B cell (primary cell): Measurements from ENCODE around the gene POU2F2. TPM values are rescaled to one million over a fixed set of nuclear protein-coding genes. Genes with fewer than 3 reads are reported as not detected.

Experiments
- ATAC-seq: fragments of 200-7000 bp; cut with Tn5 transposase; one replicate; pipeline ENCODE4 v1.10.0; 2021; ENCODE audit warnings: low read depth, mild to moderate bottlenecking, moderate number of reproducible peaks, moderate library complexity
- CTCF ChIA-PET: fragments of 350-600 bp; sonication (Branson Sonifier 250); formaldehyde crosslinking; loops from one replicate; lab custom pipeline; 2021; ENCODE audit warnings: antibody characterized with exemption, inconsistent platforms; lab: Charles Lee
- POLR2A ChIA-PET: fragments of 350-600 bp; sonication (Branson Sonifier 250); formaldehyde crosslinking; loops from one replicate; lab custom pipeline; 2021; ENCODE audit warnings: antibody characterized with exemption; lab: Charles Lee
- DNase-seq: peaks from one replicate; pipeline ENCODE4 v3.0.0; 2013
- H2AFZ ChIP-seq: 2 replicates; pipeline ENCODE4 v1.6.1; 2012; ENCODE audit warnings: mild to moderate bottlenecking, low read depth, low read length; ENCODE audit not compliant: insufficient read depth, poor library complexity, severe bottlenecking
- H3K27ac ChIP-seq, 2 donors: 1 replicate in 1 of 2; 2 replicates in 1 of 2; pipeline ENCODE4 v1.5.1; 2012 to 2013; ENCODE audit warnings: low read length in 2 of 2, mild to moderate bottlenecking in 2 of 2, moderate library complexity in 1 of 2
- H3K27me3 ChIP-seq, 4 experiments: fragments of 200-600 bp in 1 of 4; sonication (generic) in 1 of 4; replicated peaks in 1 of 4; 1 replicate in 2 of 4; 2 replicates in 2 of 4; pipeline versions ENCODE4 v1.6.1 to v1.7.0; 2013 to 2016; ENCODE audit warnings: low read length in 3 of 4, mild to moderate bottlenecking in 2 of 4, mixed read lengths in 1 of 4, moderate library complexity in 1 of 4; ENCODE audit not compliant: insufficient read depth in 4 of 4, control insufficient read depth in 3 of 4; ENCODE audit errors: control extremely low read depth in 1 of 4
- H3K36me3 ChIP-seq, 2 experiments: replicated peaks in 1 of 2; 1 replicate in 1 of 2; 2 replicates in 1 of 2; pipeline versions ENCODE4 v1.6.1 to v1.7.1; 2013; ENCODE audit warnings: low read length in 1 of 2; ENCODE audit not compliant: insufficient read depth in 2 of 2, control insufficient read depth in 1 of 2; ENCODE audit errors: control extremely low read depth in 1 of 2, extremely low read depth in 1 of 2
- H3K4me1 ChIP-seq, 2 donors: fragments of 200-600 bp in 1 of 2; sonication (generic) in 1 of 2; 1 replicate in 1 of 2; 2 replicates in 1 of 2; pipeline versions ENCODE4 v1.5.1 to v1.6.1; 2013 to 2017; ENCODE audit warnings: low read length in 2 of 2; ENCODE audit not compliant: control insufficient read depth in 2 of 2, insufficient read depth in 2 of 2
- H3K4me2 ChIP-seq: replicated peaks from 2 replicates; pipeline ENCODE3; 2012; ENCODE audit warnings: mild to moderate bottlenecking, low read depth, low read length; ENCODE audit not compliant: poor library complexity, severe bottlenecking
- H3K4me3 ChIP-seq, 5 experiments: fragments of 200-600 bp in 1 of 5; sonication (generic) in 1 of 5; 1 replicate in 3 of 5; 2 replicates in 2 of 5; pipeline versions ENCODE4 v1.5.1 to v1.7.0; 2011 to 2016; ENCODE audit warnings: low read length in 4 of 5, mild to moderate bottlenecking in 4 of 5, low read depth in 2 of 5, control low read depth in 1 of 5, moderate library complexity in 1 of 5; ENCODE audit not compliant: insufficient read depth in 1 of 5; ENCODE audit errors: control extremely low read depth in 1 of 5, extremely low read depth in 1 of 5
- H3K79me2 ChIP-seq: fragments of 200-600 bp; sonication (generic); one replicate; pipeline ENCODE4 v1.6.0; 2016; ENCODE audit warnings: low read length; ENCODE audit not compliant: control insufficient read depth, insufficient read depth
- H3K9ac ChIP-seq: fragments of 200-600 bp; sonication (generic); 2 replicates; pipeline ENCODE4 v1.6.1; 2017; ENCODE audit warnings: mild to moderate bottlenecking, low read length, moderate library complexity
- H3K9me3 ChIP-seq, 3 donors: one replicate each; pipeline versions ENCODE4 v1.6.1 to v1.7.1; 2013; ENCODE audit warnings: low read length in 2 of 3; ENCODE audit not compliant: control insufficient read depth in 2 of 3, insufficient read depth in 1 of 3; ENCODE audit errors: control extremely low read depth in 1 of 3
- H4K20me1 ChIP-seq: 2 replicates; pipeline ENCODE4 v1.6.0; 2012; ENCODE audit warnings: mild to moderate bottlenecking, low read length; ENCODE audit not compliant: insufficient read depth, control insufficient read depth, poor library complexity, severe bottlenecking
- H3K27ac Mint-ChIP-seq: one replicate; pipeline ENCODE4 v1.8.0; 2021; ENCODE audit warnings: mixed read lengths
- H3K27me3 Mint-ChIP-seq: one replicate; pipeline ENCODE4 v1.8.0; 2021; ENCODE audit warnings: mixed read lengths
- H3K4me1 Mint-ChIP-seq: one replicate; pipeline ENCODE4 v1.8.0; 2021; ENCODE audit warnings: mixed read lengths
- H3K4me3 Mint-ChIP-seq: one replicate; pipeline ENCODE4 v1.8.0; 2021; ENCODE audit warnings: mixed read lengths
- H3K9me3 Mint-ChIP-seq: one replicate; pipeline ENCODE4 v1.8.0; 2022; ENCODE audit warnings: mixed read lengths; ENCODE audit not compliant: insufficient read depth
- CTCF ChIP-seq: fragments of 200-600 bp; IDR thresholded peaks from one replicate; pipeline ENCODE4 v1.8.0; 2022; ENCODE audit warnings: antibody characterized with exemption, mild to moderate bottlenecking
- EZH2 ChIP-seq: IDR thresholded peaks from 2 replicates; pipeline ENCODE4 v1.6.1; 2012; ENCODE audit warnings: borderline replicate concordance, low read depth, mild to moderate bottlenecking, moderate library complexity, low read length; ENCODE audit not compliant: insufficient read depth, poor library complexity, severe bottlenecking
- WGBS: methylation state at CpG from one replicate; pipeline ENCODE4 v1.1.5; 2013; ENCODE audit warnings: missing lambda C conversion rate; ENCODE audit not compliant: insufficient coverage; 5-methylcytosine and 5-hydroxymethylcytosine counted together
- intact Hi-C: fragments of 100-400 bp; cut with micrococcal nuclease; formaldehyde crosslinking; loops from one replicate; pipeline ENCODE4 v1.10.0; 2022
- polyA plus RNA-seq: library from polyadenylated mRNA; depleted of rRNA; stranded (reverse); fragments of >200 nt; gene quantifications from 2 replicates; pipeline ENCODE4 v1.2.3, GENCODE V29; 2012
- total RNA-seq, 2 donors: library from RNA; stranded (reverse); fragments of 120-200 nt in 1 of 2; gene quantifications; 1 replicate in 1 of 2; 2 replicates in 1 of 2; pipeline versions ENCODE4 v1.2.3 to v1.2.4, GENCODE V29; 2013 to 2022

Gene POU2F2
- total and polyA plus RNA-seq, 2 donors (not counting 1 experiment from before 2014, with no cell fraction given), result 152 to 170 TPM

GRCh38 chr19:42115219-42115618, 17.0 kb downstream of the POU2F2 start:
- no peak overlapping the region for H3K4me3 ChIP-seq
- no peak overlapping the region for H2AFZ ChIP-seq
- H3K27me3 ChIP-seq, result no peaks in the 10 kb centered on the region
- DNase-seq (peak; percentile 42), ATAC-seq (no peak)
- Mint-ChIP-seq H3K9me3 (no peaks in the 10 kb centered on the region), H3K27me3 (no peaks in the 10 kb centered on the region), H3K4me3 (peak overlapping the region; percentile 87), H3K27ac (peak overlapping the region; percentile 98), H3K4me1 (peaks cover 92% of the 10 kb centered on the region)
- peaks cover 30% of the 10 kb centered on the region for H4K20me1 ChIP-seq
- WGBS, result 31% methylated on average over 4 of the region's 4 CpGs
- intact Hi-C loops, result no loop called here
- peaks cover 77 to 97% of the 10 kb centered on the region in 2 donors for H3K4me1 ChIP-seq
- peaks cover 0 to 66% of the 10 kb centered on the region in 2 experiments for H3K36me3 ChIP-seq
- H3K4me2 ChIP-seq, result peak overlapping the region; percentile 78
- ChIA-PET POLR2A (interaction anchor here (0.7 to 5.5 kb wide), 6 partner anchors 9 to 128 kb away, joined by 3 to 77 read pairs (median 19); partner anchors contain the start of genes GSK3A and POU2F2), CTCF (interaction anchor here (1.3 to 19.4 kb wide), 11 partner anchors 7 to 182 kb away, joined by 3 to 419 read pairs (median 10); partner anchors contain the start of genes POU2F2 and ZNF526)
- H3K9me3 ChIP-seq, result no peaks in the 10 kb centered on the region
- TF ChIP-seq EZH2 (no peak), CTCF (no peak)
- peak overlapping the region; percentile 71 to 72 for H3K27ac ChIP-seq
- H3K9ac ChIP-seq, result no peak overlapping the region
- peaks cover 34% of the 10 kb centered on the region for H3K79me2 ChIP-seq

GRCh38 chr19:42114412-42114811, 17.8 kb downstream of the POU2F2 start:
- WGBS, result 6% methylated on average over 7 of the region's 7 CpGs
- H3K4me1 ChIP-seq, result peaks cover 80 to 97% of the 10 kb centered on the region in 2 donors
- peak overlapping the region; percentile 98 for H3K27ac Mint-ChIP-seq
- intact Hi-C loops, result loop anchor here (1.0 kb wide), 3 partner anchors 8 to 128 kb away; partner anchors contain the start of gene GSK3A
- ChIA-PET CTCF (interaction anchor here (0.6 to 19.4 kb wide), 18 partner anchors 8 to 183 kb away, joined by 3 to 419 read pairs (median 7); partner anchors contain the start of genes GSK3A, POU2F2 and ZNF526), POLR2A (interaction anchor here (0.7 to 5.5 kb wide), 11 partner anchors 10 to 188 kb away, joined by 3 to 77 read pairs (median 8); partner anchors contain the start of genes GSK3A, PAFAH1B3, POU2F2 and ZNF574)
- peak overlapping the region; percentile 78 for H3K4me2 ChIP-seq
- peak overlapping the region; percentile 1 for H2AFZ ChIP-seq
- peaks cover 34% of the 10 kb centered on the region for H4K20me1 ChIP-seq
- H3K9me3 ChIP-seq, result no peaks in the 10 kb centered on the region
- H3K27me3 ChIP-seq, result no peaks in the 10 kb centered on the region
- ATAC-seq, result peak; percentile 81
- peak overlapping the region; percentile 87 for H3K4me3 Mint-ChIP-seq
- TF ChIP-seq EZH2, result no peak
- no peak for TF ChIP-seq CTCF
- H3K9ac ChIP-seq, result peak overlapping the region; percentile 42
- peak; percentile 75 for DNase-seq
- H3K79me2 ChIP-seq, result peaks cover 42% of the 10 kb centered on the region
- H3K27ac ChIP-seq, result peak overlapping the region; percentile 71 to 79
- peaks cover 89% of the 10 kb centered on the region for H3K4me1 Mint-ChIP-seq
- H3K4me3 ChIP-seq, result peak overlapping the region in 4 of 5 experiments; percentile 16 to 49 (median 38)
- no peaks in the 10 kb centered on the region for H3K9me3 Mint-ChIP-seq
- no peaks in the 10 kb centered on the region for H3K27me3 Mint-ChIP-seq
- H3K36me3 ChIP-seq, result peaks cover 0 to 73% of the 10 kb centered on the region in 2 experiments
